GM18909 (cell line): ENCODE data around the gene AQP12A.

Experiments
- ATAC-seq: cut with Tn5 transposase; IDR thresholded peaks from one replicate; pipeline ENCODE4 v1.9.1; 2021; ENCODE audit warnings: mild to moderate bottlenecking; ENCODE audit not compliant: unreplicated experiment, poor library complexity

The AQP12A gene

GRCh38 chr2:240703417-240704341, 12.0 kb downstream of the AQP12A start:
- no peak for ATAC-seq

GRCh38 chr2:240704651-240705050, 13.0 kb downstream of the AQP12A start:
- no peak for ATAC-seq

GRCh38 chr2:240705204-240705791, 13.6 kb downstream of the AQP12A start:
- ATAC-seq, result no peak

- no peak for ATAC-seq
Measured at GRCh38 chr2:240707043-240707756, 15.5 kb downstream of the AQP12A start.

GRCh38 chr2:240707821-240708220, 16.2 kb downstream of the AQP12A start:
- ATAC-seq, result no peak

DNA sequence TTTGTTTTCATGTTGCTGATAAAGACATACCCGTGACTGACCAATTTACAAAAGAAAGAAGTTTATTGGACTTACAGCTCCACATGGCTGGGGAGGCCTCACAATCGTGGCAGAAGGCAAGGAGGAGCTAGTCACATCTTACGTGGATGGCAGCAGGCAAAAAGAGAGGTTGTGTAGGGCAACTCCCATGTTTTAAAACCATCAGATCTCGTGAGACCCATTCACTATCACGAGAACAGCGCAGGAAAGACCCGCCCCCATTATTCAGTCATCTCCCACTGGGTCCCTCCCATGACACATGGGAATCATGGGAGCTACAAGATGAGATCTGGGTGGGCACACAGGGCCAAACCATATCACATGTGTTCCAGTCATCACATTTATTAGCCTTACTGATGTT, 16.8 kb downstream of the AQP12A start:
- ATAC-seq, result no peak

GRCh38 chr2:240711296-240711695, 19.6 kb downstream of the AQP12A start:
- ATAC-seq, result no peak

GRCh38 chr2:240711701-240712100, 20.0 kb downstream of the AQP12A start:
- no peak for ATAC-seq

GRCh38 chr2:240712121-240712520, 20.5 kb downstream of the AQP12A start:
- no peak for ATAC-seq

- no peak for ATAC-seq
Measured at GRCh38 chr2:240713071-240713927, 21.6 kb downstream of the AQP12A start.

GRCh38 chr2:240713928-240714746, 22.5 kb downstream of the AQP12A start:
- ATAC-seq, result no peak

- no peak for ATAC-seq
Measured at GRCh38 chr2:240714747-240715725, 23.4 kb downstream of the AQP12A start.

DNA sequence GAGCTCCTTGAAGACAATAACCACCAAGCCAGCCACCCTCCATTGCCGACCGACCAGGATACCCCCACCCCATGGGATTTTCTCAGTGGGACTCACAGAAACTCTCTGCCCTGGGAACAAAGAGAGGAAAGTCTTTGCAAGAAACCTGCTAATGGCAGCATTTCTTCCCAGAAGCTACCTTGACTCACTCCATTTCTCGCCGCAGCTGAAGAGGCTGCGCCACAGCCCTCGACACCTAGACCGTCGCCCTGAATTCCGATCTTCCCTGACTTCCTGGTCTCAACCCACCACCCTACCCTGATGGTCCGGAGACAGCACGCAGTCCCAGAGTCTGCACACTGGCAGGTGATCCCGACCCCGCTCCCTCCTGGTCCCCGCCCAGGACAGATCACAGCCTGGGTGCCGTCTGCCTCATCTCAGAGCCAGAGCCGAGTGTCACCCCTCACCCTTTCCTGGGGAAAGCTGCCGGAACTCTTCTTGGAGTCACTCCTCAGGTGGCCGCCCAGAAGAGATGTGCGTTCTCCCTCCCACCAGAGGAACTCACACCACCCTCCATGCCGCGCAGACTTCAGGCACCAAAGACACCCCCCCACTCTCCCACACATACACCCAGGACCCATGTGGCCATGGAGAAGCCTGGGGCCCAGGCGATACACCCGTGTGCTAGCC, 24.6 kb downstream of the AQP12A start:
- no peak for ATAC-seq

GRCh38 chr2:240717181-240717641, 25.5 kb downstream of the AQP12A start:
- ATAC-seq, result no peak

DNA sequence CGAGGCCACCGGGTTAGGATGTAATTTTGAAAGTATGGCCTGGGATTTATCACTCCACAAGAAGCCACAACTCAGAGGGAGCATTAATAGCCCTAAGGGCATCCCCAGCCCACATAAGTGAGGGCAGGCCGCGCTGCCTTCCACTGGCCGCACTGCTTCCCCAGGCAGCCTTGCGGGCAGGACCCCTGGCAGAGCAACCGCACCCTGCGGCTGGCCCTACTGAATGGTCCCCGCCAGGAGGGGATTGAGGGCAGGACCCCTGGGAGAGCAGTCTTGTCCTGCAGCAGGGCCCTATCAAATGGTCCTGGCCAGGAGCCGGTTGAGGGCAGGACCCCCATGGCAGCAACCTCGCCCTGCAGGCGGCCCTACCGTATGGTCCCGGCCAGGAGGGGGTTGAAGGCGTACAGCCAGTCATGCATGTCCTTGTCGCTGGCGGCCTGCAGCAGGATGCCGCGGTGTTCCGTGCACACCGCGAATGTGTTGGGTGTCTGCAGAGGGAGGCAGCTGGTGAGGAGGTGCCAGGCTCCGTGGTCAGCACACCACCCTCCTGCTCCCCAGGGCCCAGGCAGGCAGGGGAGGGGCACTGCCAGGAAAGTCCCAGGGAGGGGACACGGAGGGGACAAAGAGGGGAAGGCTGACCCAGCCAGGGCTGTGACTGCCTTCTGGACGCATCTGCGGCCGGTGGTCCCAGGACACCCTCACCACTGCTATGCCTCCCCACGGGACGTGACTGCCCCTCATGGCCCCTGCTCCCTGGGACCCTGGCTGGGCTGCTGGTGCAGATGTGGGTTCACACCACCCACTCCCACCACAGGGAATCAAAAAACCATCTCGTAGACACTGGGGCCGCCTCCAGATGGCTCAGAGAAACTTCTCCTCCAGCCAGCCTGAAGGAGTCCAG, 26.3 kb downstream of the AQP12A start:
- ATAC-seq, result no peak

GRCh38 chr2:240718896-240719490, 27.3 kb downstream of the AQP12A start:
- ATAC-seq, result no peak
